GM21423 (cell line): ENCODE data around the gene SH2D7.

ENCODE experiments used
- ATAC-seq: cut with Tn5 transposase; IDR thresholded peaks from one replicate; pipeline ENCODE4 v1.9.1; 2021; ENCODE audit warnings: mild to moderate bottlenecking, moderate library complexity; ENCODE audit not compliant: unreplicated experiment

The SH2D7 gene

GRCh38 chr15:78059110-78059839, 33.1 kb upstream of the SH2D7 start:
- ATAC-seq: no peak

GRCh38 chr15:78060232-78060631, 32.1 kb upstream of the SH2D7 start:
- no peak for ATAC-seq

- ATAC-seq: peak; percentile 48
These were observed 30.4 kb upstream of the SH2D7 start for GRCh38 chr15:78061963-78062427.

- ATAC-seq: no peak
These were observed 29.1 kb upstream of the SH2D7 start for GRCh38 chr15:78063217-78063616.

GRCh38 chr15:78063970-78064385, 28.4 kb upstream of the SH2D7 start:
- ATAC-seq: no peak

- no peak for ATAC-seq
These were observed 27.8 kb upstream of the SH2D7 start for GRCh38 chr15:78064544-78064943.

GRCh38 chr15:78065284-78065872, 27.0 kb upstream of the SH2D7 start:
- ATAC-seq: no peak

- peak; percentile 48 for ATAC-seq
These were observed 26.1 kb upstream of the SH2D7 start for GRCh38 chr15:78065973-78066946.

GRCh38 chr15:78067328-78068228, 24.8 kb upstream of the SH2D7 start:
- ATAC-seq: no peak

GRCh38 chr15:78069052-78069414, 23.3 kb upstream of the SH2D7 start:
- peak; percentile 5 for ATAC-seq

- ATAC-seq: no peak
These were observed 22.8 kb upstream of the SH2D7 start for GRCh38 chr15:78069462-78070029.

GRCh38 chr15:78070049-78070700, 22.2 kb upstream of the SH2D7 start:
- ATAC-seq: no peak

GRCh38 chr15:78071383-78071782, 21.0 kb upstream of the SH2D7 start:
- ATAC-seq: no peak

- no peak for ATAC-seq
These were observed 20.1 kb upstream of the SH2D7 start for GRCh38 chr15:78072080-78072892.

- no peak for ATAC-seq
These were observed 19.1 kb upstream of the SH2D7 start for GRCh38 chr15:78073046-78073787.

GRCh38 chr15:78075490-78076230, 16.7 kb upstream of the SH2D7 start:
- no peak for ATAC-seq
